ENCODE results near the gene PRDM11. TPM values are rescaled to one million over a fixed set of nuclear protein-coding genes. Genes with fewer than 3 reads are reported as not detected.
A peak's percentile ranks its signal among the peaks of the same experiment; 100 is the strongest.

PRDM11 gene
- total RNA-seq, 1 donor from 2014 or later: 36.5 TPM

GRCh38 chr11:45174963-45175362, 28.5 kb downstream of the PRDM11 start:
- Histone ChIP-seq H3K4me1 (peaks cover 10 to 20% of the 10 kb centered on the region in 2 donors), H3K4me3 (no peak overlapping the region), H3K27ac (no peak overlapping the region), H3K36me3 (no peaks in the 10 kb centered on the region), H3K27me3 (no peaks in the 10 kb centered on the region), H3K9me3 (no peaks in the 10 kb centered on the region)
- DNase-seq (ENCODE audit: low spot score in 2 of 2): no peak
- TF ChIP-seq CTCF (IDR thresholded peaks at IDR 0.05): no peak
- intact Hi-C loops (cut with DNase I): no loop called here

- peak in 1 of 2 donors; percentile 76 for DNase-seq (ENCODE audit: low spot score in 2 of 2)
- intact Hi-C loops (cut with DNase I): loop anchor here (1.0 kb wide), 1 partner anchor 11 kb away; no protein-coding TSS in a partner anchor
- no peaks in the 10 kb centered on the region for H3K9me3 ChIP-seq
- H3K27me3 ChIP-seq: no peaks in the 10 kb centered on the region
- peak overlapping the region; percentile 31 to 97 for H3K27ac ChIP-seq
- H3K4me3 ChIP-seq: no peak overlapping the region
- H3K4me1 ChIP-seq: peaks cover 17 to 27% of the 10 kb centered on the region in 2 donors
- H3K36me3 ChIP-seq: no peaks in the 10 kb centered on the region
- no peak for TF ChIP-seq CTCF (IDR thresholded peaks at IDR 0.05)
These were observed 30.6 kb downstream of the PRDM11 start for GRCh38 chr11:45176996-45177395.

GRCh38 chr11:45178223-45178622, 31.8 kb downstream of the PRDM11 start:
- Histone ChIP-seq H3K36me3 (peaks cover 0 to 7% of the 10 kb centered on the region in 2 donors), H3K4me1 (peaks cover 22 to 30% of the 10 kb centered on the region in 2 donors), H3K4me3 (no peak overlapping the region), H3K27ac (peak overlapping the region; percentile 95 to 97), H3K27me3 (no peaks in the 10 kb centered on the region), H3K9me3 (no peaks in the 10 kb centered on the region)
- DNase-seq (ENCODE audit: low spot score in 2 of 2): no peak
- no peak for TF ChIP-seq CTCF (IDR thresholded peaks at IDR 0.05)
- intact Hi-C loops (cut with DNase I): no loop called here

- Histone ChIP-seq H3K9me3 (no peaks in the 10 kb centered on the region), H3K4me3 (no peak overlapping the region), H3K36me3 (peaks cover 0 to 16% of the 10 kb centered on the region in 2 donors), H3K27ac (peak overlapping the region; percentile 95 to 97), H3K4me1 (peaks cover 22 to 30% of the 10 kb centered on the region in 2 donors), H3K27me3 (no peaks in the 10 kb centered on the region)
- TF ChIP-seq CTCF (IDR thresholded peaks at IDR 0.05): no peak
- DNase-seq (ENCODE audit: low spot score in 2 of 2): no peak
- intact Hi-C loops (cut with DNase I): no loop called here
These were observed 32.6 kb downstream of the PRDM11 start for GRCh38 chr11:45178890-45179671.

- Histone ChIP-seq H3K36me3 (peaks cover 0 to 20% of the 10 kb centered on the region in 2 donors), H3K27me3 (no peaks in the 10 kb centered on the region), H3K27ac (peak overlapping the region; percentile 95 to 97), H3K4me1 (peaks cover 22 to 30% of the 10 kb centered on the region in 2 donors), H3K9me3 (no peaks in the 10 kb centered on the region), H3K4me3 (peak overlapping the region; percentile 60 to 81)
- TF ChIP-seq CTCF (IDR thresholded peaks at IDR 0.05): no peak
- intact Hi-C loops (cut with DNase I): loop anchor here (1.0 to 2.0 kb wide), 4 partner anchors 15 to 153 kb away; partner anchors contain the start of gene PRDM11
- DNase-seq (ENCODE audit: low spot score in 2 of 2): no peak
These were observed 33.3 kb downstream of the PRDM11 start for GRCh38 chr11:45179686-45180178.
